ENCODE data around the gene SLC25A47. TPM values are rescaled to one million over a fixed set of nuclear protein-coding genes. Genes with fewer than 3 reads are reported as not detected.

SLC25A47 gene
- total RNA-seq, 1 experiment from 2014 or later = 0.29 TPM

Small RNAs within 50 kb of the gene (small RNA-seq; reads per million reads assigned to genes)
- gene AL157871.3 (0 reads per million in 2 experiments), gene MIR345 (0.21 to 33.4 reads per million in 2 experiments), gene RN7SL523P (0 reads per million in 2 experiments)

Other genes starting within 250 kb of the SLC25A47 start
- gene DEGS2, start 163.7 kb upstream of the SLC25A47 start, total RNA-seq (2014; rRNA removed; shearing (Covaris generic)) = not detected in 2 replicates
- gene YY1, start 84.2 kb upstream of the SLC25A47 start, total RNA-seq (2014; rRNA removed; shearing (Covaris generic)) = 56.5 and 60.4 TPM in 2 replicates
- gene SLC25A29, start 16.9 kb upstream of the SLC25A47 start, total RNA-seq (2014; rRNA removed; shearing (Covaris generic)) = 21.3 and 26.0 TPM in 2 replicates
- gene WDR25, start 53.1 kb downstream of the SLC25A47 start, total RNA-seq (2014; rRNA removed; shearing (Covaris generic)) = 46.8 and 58.8 TPM in 2 replicates